Measurements from ENCODE around the gene SNAI3. TPM values are rescaled to one million over a fixed set of nuclear protein-coding genes. Genes with fewer than 3 reads are reported as not detected.
"Not testable (repeated sequence)": the region's sequence is repeated elsewhere in the genome, so short reads cannot be mapped to it uniquely, and the experiment has no call there.

The SNAI3 gene
- total RNA-seq, 1 donor from 2014 or later, result 3.1 TPM

DNA sequence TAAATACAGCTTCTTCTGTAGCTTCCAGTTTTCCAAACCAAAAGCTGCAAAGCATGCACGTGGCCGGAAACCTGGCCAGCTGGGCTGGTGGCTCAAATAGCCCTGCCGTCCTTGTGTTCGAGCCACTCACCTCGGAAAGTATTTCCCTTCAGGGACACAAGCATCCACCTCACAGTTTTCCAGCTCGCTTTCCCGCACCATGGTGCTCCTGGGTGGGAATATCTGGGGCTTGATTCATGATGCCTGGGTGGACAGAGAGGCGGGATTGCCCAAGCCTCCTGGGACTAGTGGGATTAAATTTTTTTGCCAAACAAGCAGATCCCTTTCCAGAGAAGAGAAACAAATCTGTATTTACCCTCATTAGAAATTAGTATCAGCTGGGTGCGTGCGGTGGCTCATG is 16.3 kb downstream of the SNAI3 start:
- no peaks in the 10 kb centered on the region for H3K9me3 ChIP-seq (replicated peaks)
- H3K36me3 ChIP-seq, result no peaks in the 10 kb centered on the region
- no peak overlapping the region for H3K4me3 ChIP-seq
- intact Hi-C loops (cut with micrococcal nuclease), result no loop called here
- H3K4me1 ChIP-seq, result peaks cover 48% of the 10 kb centered on the region
- no peak for DNase-seq
- no peak overlapping the region for H3K27ac ChIP-seq (replicated peaks)
- TF ChIP-seq CTCF (IDR thresholded peaks at IDR 0.05; ENCODE audit: borderline replicate concordance), result no peak
- no peaks in the 10 kb centered on the region for H3K27me3 ChIP-seq (ENCODE audit: low read depth)

DNA sequence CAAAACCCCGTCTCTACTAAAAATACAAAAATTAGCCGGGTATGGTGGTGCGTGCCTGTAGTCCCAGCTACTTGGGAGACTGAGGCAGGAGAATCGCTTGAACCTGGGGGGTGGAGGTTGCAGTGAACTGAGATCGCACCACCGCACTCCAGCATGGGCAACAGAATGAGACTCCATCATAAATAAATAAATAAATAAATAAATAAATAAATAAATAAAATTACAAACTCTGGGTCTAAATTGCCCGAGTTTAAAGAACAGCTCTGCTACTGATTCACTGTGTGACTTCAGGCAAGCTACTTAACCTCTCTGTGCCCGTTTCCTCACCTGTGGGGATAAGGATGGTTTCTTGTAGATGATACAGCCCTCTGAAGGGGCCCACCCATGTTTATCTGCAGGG is 16.8 kb downstream of the SNAI3 start:
- DNase-seq; H3K4me3 ChIP-seq; H3K27ac ChIP-seq (replicated peaks); H3K9me3 ChIP-seq (replicated peaks); intact Hi-C loops (cut with micrococcal nuclease); H3K36me3 ChIP-seq; H3K27me3 ChIP-seq (ENCODE audit: low read depth): not testable (repeated sequence)
- H3K4me1 ChIP-seq, result peaks cover 48% of the 10 kb centered on the region

- Histone ChIP-seq H3K4me1 (peaks cover 48% of the 10 kb centered on the region), H3K4me3 (no peak overlapping the region), H3K9me3 (replicated peaks) (no peaks in the 10 kb centered on the region), H3K27ac (replicated peaks) (no peak overlapping the region), H3K27me3 (ENCODE audit: low read depth) (no peaks in the 10 kb centered on the region), H3K36me3 (no peaks in the 10 kb centered on the region)
- TF ChIP-seq CTCF (IDR thresholded peaks at IDR 0.05; ENCODE audit: borderline replicate concordance), result no peak
- DNase-seq, result no peak
- intact Hi-C loops (cut with micrococcal nuclease), result no loop called here
Observed at GRCh38 chr16:88667461-88667860, 18.8 kb downstream of the SNAI3 start.

GRCh38 chr16:88665570-88665969 is 20.7 kb downstream of the SNAI3 start:
- no peak for TF ChIP-seq CTCF (IDR thresholded peaks at IDR 0.05; ENCODE audit: borderline replicate concordance)
- H3K27me3 ChIP-seq (ENCODE audit: low read depth), result no peaks in the 10 kb centered on the region
- peaks cover 48% of the 10 kb centered on the region for H3K4me1 ChIP-seq
- no peak overlapping the region for H3K4me3 ChIP-seq
- no peaks in the 10 kb centered on the region for H3K9me3 ChIP-seq (replicated peaks)
- peak overlapping the region; percentile 57 for H3K27ac ChIP-seq (replicated peaks)
- no peaks in the 10 kb centered on the region for H3K36me3 ChIP-seq
- intact Hi-C loops (cut with micrococcal nuclease), result no loop called here
- no peak for DNase-seq

GRCh38 chr16:88665148-88665547 is 21.2 kb downstream of the SNAI3 start:
- Histone ChIP-seq H3K27me3 (ENCODE audit: low read depth) (no peaks in the 10 kb centered on the region), H3K4me1 (peaks cover 48% of the 10 kb centered on the region), H3K27ac (replicated peaks) (peak overlapping the region; percentile 57), H3K4me3 (no peak overlapping the region), H3K9me3 (replicated peaks) (no peaks in the 10 kb centered on the region), H3K36me3 (no peaks in the 10 kb centered on the region)
- intact Hi-C loops (cut with micrococcal nuclease), result no loop called here
- TF ChIP-seq CTCF (IDR thresholded peaks at IDR 0.05; ENCODE audit: borderline replicate concordance), result no peak
- no peak for DNase-seq

GRCh38 chr16:88662843-88663606 is 23.3 kb downstream of the SNAI3 start, which contains the start of gene MVD:
TSS of gene MVD (minus strand) at chr16:88663091. CDS start at chr16:88663080, 11 bp downstream.
- no peak for TF ChIP-seq CTCF (IDR thresholded peaks at IDR 0.05; ENCODE audit: borderline replicate concordance)
- no peaks in the 10 kb centered on the region for H3K27me3 ChIP-seq (ENCODE audit: low read depth)
- peaks cover 4% of the 10 kb centered on the region for H3K36me3 ChIP-seq
- intact Hi-C loops (cut with micrococcal nuclease), result no loop called here
- peak within 1 kb of the TSS; percentile 98 for H3K4me3 ChIP-seq
- H3K27ac ChIP-seq (replicated peaks), result peak within 1 kb of the TSS; percentile 90
- peak; percentile 97 for DNase-seq
- no peaks in the 10 kb centered on the region for H3K9me3 ChIP-seq (replicated peaks)
- peaks cover 48% of the 10 kb centered on the region for H3K4me1 ChIP-seq

Measured in left ventricle myocardium inferior (tissue), 1 donor.